GM19463 (cell line): Measurements from ENCODE around the gene EIF5B.
A peak's percentile ranks its signal among the peaks of the same experiment; 100 is the strongest.
"Not testable (repeated sequence)": the region's sequence is repeated elsewhere in the genome, so short reads cannot be mapped to it uniquely, and the experiment has no call there.

ENCODE experiments used
- ATAC-seq: cut with Tn5 transposase; IDR thresholded peaks from one replicate; pipeline ENCODE4 v1.9.1; 2021; ENCODE audit warnings: mild to moderate bottlenecking, moderate library complexity; ENCODE audit not compliant: unreplicated experiment

The EIF5B gene

GRCh38 chr2:99337113-99338028, at the start of gene EIF5B:
TSS of gene EIF5B (plus strand) at chr2:99337389. CDS start at chr2:99337555, 166 bp downstream.
- peak; percentile 59 for ATAC-seq

- no peak for ATAC-seq
Measured at GRCh38 chr2:99297994-99298393, 39.2 kb upstream of the EIF5B start.

- no peak for ATAC-seq
Measured at GRCh38 chr2:99299580-99299979, 37.6 kb upstream of the EIF5B start.

- ATAC-seq, result not testable (repeated sequence)
Measured at GRCh38 chr2:99301097-99301496, 36.1 kb upstream of the EIF5B start, which contains the start of gene LYG1. TSS of gene LYG1 (minus strand) at chr2:99301197. CDS start at chr2:99295670, 5,527 bp downstream.

GRCh38 chr2:99317161-99317872, 19.9 kb upstream of the EIF5B start:
- ATAC-seq, result no peak

- not testable (repeated sequence) for ATAC-seq
Measured at GRCh38 chr2:99317873-99318200, 19.4 kb upstream of the EIF5B start.

GRCh38 chr2:99325384-99325783, 11.8 kb upstream of the EIF5B start:
- ATAC-seq, result no peak

- peak; percentile 65 for ATAC-seq
Measured at GRCh38 chr2:99335911-99336803, 1.0 kb upstream of the EIF5B start, which contains the start of gene TXNDC9. TSS of gene TXNDC9 (minus strand) at chr2:99336333. CDS start at chr2:99333210, 3,123 bp downstream.

- ATAC-seq, result peak; percentile 5
Measured at GRCh38 chr2:99336804-99337112, 431 bp upstream of the EIF5B start.

GRCh38 chr2:99338029-99338585, 918 bp downstream of the EIF5B start:
- no peak for ATAC-seq

- ATAC-seq, result no peak
Measured at GRCh38 chr2:99340669-99341236, 3.6 kb downstream of the EIF5B start.

GRCh38 chr2:99342536-99342935, 5.3 kb downstream of the EIF5B start:
- ATAC-seq, result no peak

GRCh38 chr2:99345446-99345845, 8.3 kb downstream of the EIF5B start:
- ATAC-seq, result not testable (repeated sequence)

GRCh38 chr2:99346218-99346617, 9.0 kb downstream of the EIF5B start:
- ATAC-seq, result no peak

- ATAC-seq, result peak; percentile 71
Measured at GRCh38 chr2:99348173-99348572, 11.0 kb downstream of the EIF5B start.

- ATAC-seq, result no peak
Measured at GRCh38 chr2:99350194-99350593, 13.0 kb downstream of the EIF5B start.

- no peak for ATAC-seq
Measured at GRCh38 chr2:99354070-99354469, 16.9 kb downstream of the EIF5B start.

GRCh38 chr2:99354825-99355224, 17.6 kb downstream of the EIF5B start:
- not testable (repeated sequence) for ATAC-seq

- peak; percentile 56 for ATAC-seq
Measured at GRCh38 chr2:99356853-99357252, 19.7 kb downstream of the EIF5B start.

- no peak for ATAC-seq
Measured at GRCh38 chr2:99365661-99366060, 28.5 kb downstream of the EIF5B start.
